HepG2 (cell line): ENCODE measurements around the gene NMNAT3. TPM values are rescaled to one million over a fixed set of nuclear protein-coding genes. Genes with fewer than 3 reads are reported as not detected.

Experiments
- ATAC-seq: fragments of 200-7000 bp; cut with Tn5 transposase; 3 replicates; pipeline ENCODE4 v1.9.1; 2020; ENCODE audit warnings: mild to moderate bottlenecking, moderate library complexity
- BruUV-seq: library from RNA; stranded (reverse); fragments of 400-500 nt; replicated peaks from 2 replicates; lab custom pipeline; 2021; lab: Mats Ljungman, UMichigan
- CTCF ChIA-PET: fragments of 300-600 bp; formaldehyde crosslinking; extraction: SDS; loops from one replicate; lab custom pipeline; 2021; ENCODE audit warnings: low total read pairs, inconsistent platforms, low intra/inter-chr PET ratio; lab: Yijun Ruan, JAX
- POLR2A ChIA-PET: fragments of 350-600 bp; sonication (Branson Sonifier 250); formaldehyde crosslinking; loops from one replicate; lab custom pipeline; 2020; ENCODE audit warnings: antibody characterized with exemption, inconsistent platforms; lab: Yijun Ruan, JAX
- DNase-seq: peaks from one replicate; pipeline ENCODE4 v3.0.0-alpha.2; 2015; ENCODE audit warnings: low spot score
- FAIRE-seq: peaks from 3 replicates; lab custom pipeline; 2011; peaks lifted over from hg19 to GRCh38; lab: Jason Lieb, UNC
- H2AFZ ChIP-seq: one replicate; pipeline ENCODE4 v1.6.1; 2011; ENCODE audit warnings: low read length, inconsistent platforms
- H3K27ac ChIP-seq: fragments of 300-600 bp; 3 replicates; pipeline ENCODE4 v1.8.0; 2011; ENCODE audit warnings: mixed run types, mild to moderate bottlenecking, mixed read lengths, low read length, inconsistent platforms; ENCODE audit not compliant: insufficient read depth; ENCODE audit errors: extremely low read length
- H3K27me3 ChIP-seq, 2 experiments: fragments of 200-600 bp in 1 of 2; 2 replicates in 1 of 2; 3 replicates in 1 of 2; pipeline versions ENCODE4 v1.6.0 to v1.8.0; 2011; ENCODE audit warnings: low read length in 2 of 2, mild to moderate bottlenecking in 2 of 2, moderate library complexity in 2 of 2, inconsistent platforms in 1 of 2; ENCODE audit not compliant: insufficient read depth in 2 of 2, control insufficient read depth in 1 of 2
- H3K36me3 ChIP-seq, 2 experiments: fragments of 200-600 bp in 1 of 2; replicated peaks in 1 of 2; 2 replicates in 1 of 2; 3 replicates in 1 of 2; pipeline versions ENCODE4 v1.5.1 to v1.8.0; 2011; ENCODE audit warnings: low read length in 2 of 2, inconsistent platforms in 1 of 2; ENCODE audit not compliant: insufficient read depth in 2 of 2, control insufficient read depth in 1 of 2
- H3K4me1 ChIP-seq: 2 replicates; pipeline ENCODE4 v1.5.1; 2012; ENCODE audit warnings: low read length, inconsistent platforms; ENCODE audit not compliant: insufficient read depth
- H3K4me2 ChIP-seq: 2 replicates; pipeline ENCODE4 v1.6.0; 2011; ENCODE audit warnings: low read depth, low read length, inconsistent platforms
- H3K4me3 ChIP-seq, 3 experiments: fragments of 200-600 bp in 1 of 3; sonication (generic), shearing (Covaris generic) in 1 of 3; replicated peaks in 1 of 3; 2 replicates each; pipeline ENCODE4 v1.5.1; 2011 to 2016; ENCODE audit warnings: low read length in 3 of 3, inconsistent platforms in 2 of 3, low read depth in 2 of 3, mild to moderate bottlenecking in 2 of 3, control low read depth in 1 of 3, mixed read lengths in 1 of 3; ENCODE audit not compliant: insufficient read depth in 1 of 3
- H3K79me2 ChIP-seq: one replicate; pipeline ENCODE4 v1.6.1; 2011; ENCODE audit warnings: low read length, inconsistent platforms; ENCODE audit not compliant: insufficient read depth
- H3K9ac ChIP-seq: 2 replicates; pipeline ENCODE4 v1.6.0; 2011; ENCODE audit warnings: mild to moderate bottlenecking, low read depth, low read length, inconsistent platforms; ENCODE audit not compliant: insufficient read depth
- H3K9me3 ChIP-seq: 2 replicates; pipeline ENCODE4 v1.5.1; 2012; ENCODE audit warnings: mild to moderate bottlenecking, low read length
- H4K20me1 ChIP-seq: 2 replicates; pipeline ENCODE4 v1.6.0; 2011; ENCODE audit warnings: inconsistent platforms, mild to moderate bottlenecking, low read length, moderate library complexity; ENCODE audit not compliant: insufficient read depth
- ETV5 ChIP-seq: IDR thresholded peaks from 2 replicates; pipeline ENCODE4 v1.6.1; 2018; ENCODE audit warnings: missing biosample characterization, missing genetic modification reagents, inconsistent platforms, borderline replicate concordance
- ETV6 ChIP-seq: sonication (generic); formaldehyde crosslinking; conservative IDR thresholded peaks from 2 replicates; pipeline ENCODE4 v1.4.0; 2020; ENCODE audit warnings: missing genetic modification reagents
- GABPB1 ChIP-seq: IDR thresholded peaks from 2 replicates; pipeline ENCODE4 v1.6.1; 2016; ENCODE audit warnings: mild to moderate bottlenecking, missing genetic modification reagents, moderate library complexity, missing compliant biosample characterization
- NKX3-1 ChIP-seq: sonication (generic); formaldehyde crosslinking; IDR thresholded peaks from 2 replicates; pipeline ENCODE4 v1.5.0; 2020; ENCODE audit warnings: missing genetic modification reagents
- NR2C2 ChIP-seq: sonication (generic); formaldehyde crosslinking; IDR thresholded peaks from 2 replicates; pipeline ENCODE4 v1.4.0; 2020; ENCODE audit warnings: missing genetic modification reagents, mild to moderate bottlenecking, moderate library complexity, borderline replicate concordance
- PAWR ChIP-seq: sonication (generic); formaldehyde crosslinking; IDR thresholded peaks from 2 replicates; pipeline ENCODE4 v1.4.0; 2020; ENCODE audit warnings: missing genetic modification reagents, mild to moderate bottlenecking, borderline replicate concordance
- POLR2AphosphoS5 ChIP-seq: IDR thresholded peaks from 2 replicates; pipeline ENCODE4 v1.6.1; 2012; ENCODE audit warnings: low read depth, low read length
- SMC3 ChIP-seq: IDR thresholded peaks from 2 replicates; pipeline ENCODE4 v1.6.1; 2011; ENCODE audit warnings: low read length, improper control_type of control experiment
- STAG1 ChIP-seq: sonication (generic); formaldehyde crosslinking; IDR thresholded peaks from 2 replicates; pipeline ENCODE4 v1.4.0; 2020; ENCODE audit warnings: missing genetic modification reagents
- TOE1 ChIP-seq: sonication (generic); formaldehyde crosslinking; IDR thresholded peaks from 2 replicates; pipeline ENCODE4 v1.4.0; 2020; ENCODE audit warnings: mild to moderate bottlenecking, missing genetic modification reagents
- ZNF567 ChIP-seq: sonication (generic); formaldehyde crosslinking; IDR thresholded peaks from 2 replicates; pipeline ENCODE4 v1.8.1; 2023; ENCODE audit warnings: mild to moderate bottlenecking, missing genetic modification reagents, borderline replicate concordance
- ZNF569 ChIP-seq: sonication (generic); formaldehyde crosslinking; IDR thresholded peaks from 2 replicates; pipeline ENCODE4 v1.5.0; 2020; ENCODE audit warnings: mild to moderate bottlenecking, missing genetic modification reagents, moderate library complexity, borderline replicate concordance
- ZNF629 ChIP-seq: sonication (generic); formaldehyde crosslinking; conservative IDR thresholded peaks from 2 replicates; pipeline ENCODE4 v1.5.0; 2020; ENCODE audit warnings: missing genetic modification reagents
- ZNF660 ChIP-seq: sonication (generic); formaldehyde crosslinking; IDR thresholded peaks from 2 replicates; pipeline ENCODE4 v1.5.1; 2020; ENCODE audit warnings: mild to moderate bottlenecking, low read depth, missing genetic modification reagents, borderline replicate concordance
- ZNF720 ChIP-seq: sonication (generic); formaldehyde crosslinking; IDR thresholded peaks from 2 replicates; pipeline ENCODE4 v1.4.0; 2020; ENCODE audit warnings: missing genetic modification reagents
- WGBS: methylation state at CpG from one replicate; pipeline ENCODE4 v1.1.6; 2017; ENCODE audit warnings: low lambda C conversion rate; 5-methylcytosine and 5-hydroxymethylcytosine counted together
- in situ Hi-C: cut with HindIII; loops from 2 replicates; pipeline ENCODE4 v1.10.0; 2017; ENCODE audit warnings: low pct_unique_long_range_greater_than_20kb; ENCODE audit not compliant: extremely low pct_ligation_motif_present
- intact Hi-C: fragments of 100-400 bp; cut with micrococcal nuclease; formaldehyde crosslinking; loops from one replicate; pipeline ENCODE4 v1.10.0; 2022; ENCODE audit not compliant: unreplicated experiment
- polyA plus RNA-seq, 8 experiments: library from polyadenylated mRNA; depleted of rRNA in 3 of 8; stranded (reverse) in 7 of 8; unstranded in 1 of 8; fragments of >200 nt; fragmentation: Illumina TruSeq in 4 of 8; extraction: Trizol in 4 of 8; gene quantifications; 2 replicates each; pipeline versions ENCODE4 v1.2.1 to v1.2.3, GENCODE V29; 2011 to 2016; ENCODE audit warnings: low read depth in 4 of 8, missing spikeins in 1 of 8, mixed read lengths in 1 of 8; ENCODE audit not compliant: insufficient read depth in 1 of 8
- total RNA-seq, 5 experiments: library from RNA; depleted of rRNA; stranded (reverse); fragments of >200 nt; fragmentation: Illumina TruSeq; extraction: Trizol; gene quantifications; 2 replicates each; pipeline ENCODE4 v1.2.3, GENCODE V29; 2016; ENCODE audit warnings: low read depth in 1 of 5
- TF ChIP-seq, protein P1 (sequence below): sonication (generic); formaldehyde crosslinking; IDR thresholded peaks from 2 replicates; pipeline ENCODE4 v1.5.1; 2020; ENCODE audit warnings: mild to moderate bottlenecking, moderate library complexity, missing genetic modification reagents
- TF ChIP-seq, protein P2 (sequence below): sonication (generic); formaldehyde crosslinking; IDR thresholded peaks from 2 replicates; pipeline ENCODE4 v1.5.0; 2020; ENCODE audit warnings: mild to moderate bottlenecking, missing genetic modification reagents

The NMNAT3 gene
- total and polyA plus RNA-seq, 2 of the 13 experiments (the other 11 are each of a cell fraction or from before 2014, with no cell fraction given): 6.1 to 7.0 TPM

DNA sequence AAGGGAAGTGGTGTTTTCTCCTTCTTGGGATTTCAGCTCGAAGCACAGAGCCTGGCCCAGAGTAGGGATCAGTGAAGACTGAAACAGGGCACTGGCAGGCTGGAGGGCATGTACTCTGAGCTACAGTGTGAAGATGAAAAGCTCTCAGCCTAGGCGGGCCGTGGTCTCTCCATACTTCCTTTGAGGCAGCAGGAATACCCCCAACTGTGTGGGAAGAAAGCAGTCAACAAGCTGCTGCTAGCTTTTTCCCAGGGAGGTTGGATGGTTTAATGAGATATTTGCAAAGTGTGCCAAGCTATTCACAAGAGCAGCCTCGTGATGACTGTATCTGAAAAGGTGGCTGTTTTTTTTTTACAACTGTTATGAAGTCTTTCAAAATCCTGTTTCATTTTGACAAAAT is 47.2 kb downstream of the NMNAT3 start:
- DNase-seq (no peak), ATAC-seq (no peak), FAIRE-seq (no peak)
- Histone ChIP-seq H3K27ac (no peak overlapping the region), H3K36me3 (no peaks in the 10 kb centered on the region), H3K4me1 (no peaks in the 10 kb centered on the region), H3K79me2 (no peaks in the 10 kb centered on the region), H3K4me3 (no peak overlapping the region), H3K27me3 (no peaks in the 10 kb centered on the region), H3K9ac (no peak overlapping the region), H3K9me3 (no peaks in the 10 kb centered on the region), H4K20me1 (no peaks in the 10 kb centered on the region), H2AFZ (no peak overlapping the region), H3K4me2 (no peak overlapping the region)
- in situ Hi-C loops (no loop called here), intact Hi-C loops (no loop called here)
- WGBS: 65% methylated on average over 4 of the region's 4 CpGs
- TF ChIP-seq ZNF720 (CRISPR knock-in tag): no peak
- TF ChIP-seq NKX3-1 (CRISPR knock-in tag): no peak
- POLR2A ChIA-PET: no interaction called here
- BruUV-seq: no TSS peak
- CTCF ChIA-PET: no interaction called here

DNA sequence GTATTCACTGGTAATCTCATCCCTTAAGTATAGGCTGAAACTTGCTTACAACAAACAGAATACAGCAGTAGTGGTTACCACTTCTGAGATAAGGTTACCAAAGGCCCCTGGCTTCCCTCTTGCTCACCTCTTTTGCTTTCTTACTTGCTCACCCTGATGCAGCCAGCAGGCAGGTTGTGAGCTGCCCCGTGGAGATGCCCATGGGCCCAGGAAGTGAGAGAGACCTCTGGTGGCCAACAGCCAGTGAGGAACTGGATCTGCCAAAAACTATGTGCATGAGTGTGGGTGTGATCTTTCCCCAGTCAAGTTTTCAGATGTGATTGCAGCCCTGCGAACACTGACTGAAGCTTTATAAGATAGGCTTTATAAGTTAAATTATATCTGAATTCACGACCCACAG is 48.7 kb downstream of the NMNAT3 start:
- H3K9me3 ChIP-seq: no peaks in the 10 kb centered on the region
- 52% methylated on average over 2 of the region's 3 CpGs for WGBS
- no peak overlapping the region for H2AFZ ChIP-seq
- no peaks in the 10 kb centered on the region for H3K36me3 ChIP-seq
- H3K79me2 ChIP-seq: no peaks in the 10 kb centered on the region
- H3K27ac ChIP-seq: no peak overlapping the region
- BruUV-seq: no TSS peak
- ATAC-seq: peak; percentile 98
- no peaks in the 10 kb centered on the region for H3K4me1 ChIP-seq
- ChIA-PET POLR2A (no interaction called here), CTCF (interaction anchor here (0.9 kb wide), 1 partner anchor 202 kb away, joined by 3 read pairs; no protein-coding TSS in a partner anchor)
- no peak overlapping the region for H3K9ac ChIP-seq
- intact Hi-C loops: loop anchor here (1.0 kb wide), 1 partner anchor 202 kb away; no protein-coding TSS in a partner anchor
- DNase-seq: peak; percentile 36
- in situ Hi-C loops: no loop called here
- H3K27me3 ChIP-seq: no peaks in the 10 kb centered on the region
- H3K4me3 ChIP-seq: no peak overlapping the region
- no peak overlapping the region for H3K4me2 ChIP-seq
- peak; percentile 34 for FAIRE-seq
- H4K20me1 ChIP-seq: no peaks in the 10 kb centered on the region
- no peak for TF ChIP-seq ETV6 (CRISPR knock-in tag)
- TF ChIP-seq, protein P1, sequence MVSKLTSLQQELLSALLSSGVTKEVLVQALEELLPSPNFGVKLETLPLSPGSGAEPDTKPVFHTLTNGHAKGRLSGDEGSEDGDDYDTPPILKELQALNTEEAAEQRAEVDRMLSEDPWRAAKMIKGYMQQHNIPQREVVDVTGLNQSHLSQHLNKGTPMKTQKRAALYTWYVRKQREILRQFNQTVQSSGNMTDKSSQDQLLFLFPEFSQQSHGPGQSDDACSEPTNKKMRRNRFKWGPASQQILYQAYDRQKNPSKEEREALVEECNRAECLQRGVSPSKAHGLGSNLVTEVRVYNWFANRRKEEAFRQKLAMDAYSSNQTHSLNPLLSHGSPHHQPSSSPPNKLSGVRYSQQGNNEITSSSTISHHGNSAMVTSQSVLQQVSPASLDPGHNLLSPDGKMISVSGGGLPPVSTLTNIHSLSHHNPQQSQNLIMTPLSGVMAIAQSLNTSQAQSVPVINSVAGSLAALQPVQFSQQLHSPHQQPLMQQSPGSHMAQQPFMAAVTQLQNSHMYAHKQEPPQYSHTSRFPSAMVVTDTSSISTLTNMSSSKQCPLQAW (CRISPR knock-in tag): no peak
- TF ChIP-seq TOE1 (CRISPR knock-in tag): no peak
- TF ChIP-seq GABPB1 (CRISPR knock-in tag): 0 out of 2 replicates have a peak, but pooled peaks have one; percentile 23
- no peak for TF ChIP-seq POLR2AphosphoS5
- TF ChIP-seq ZNF569 (CRISPR knock-in tag): no peak
- TF ChIP-seq ZNF660 (CRISPR knock-in tag): no peak
- TF ChIP-seq STAG1 (CRISPR knock-in tag): peak; percentile 59
- no peak for TF ChIP-seq NR2C2
- peak; percentile 73 for TF ChIP-seq ETV5 (CRISPR knock-in tag)
- TF ChIP-seq, protein P2, sequence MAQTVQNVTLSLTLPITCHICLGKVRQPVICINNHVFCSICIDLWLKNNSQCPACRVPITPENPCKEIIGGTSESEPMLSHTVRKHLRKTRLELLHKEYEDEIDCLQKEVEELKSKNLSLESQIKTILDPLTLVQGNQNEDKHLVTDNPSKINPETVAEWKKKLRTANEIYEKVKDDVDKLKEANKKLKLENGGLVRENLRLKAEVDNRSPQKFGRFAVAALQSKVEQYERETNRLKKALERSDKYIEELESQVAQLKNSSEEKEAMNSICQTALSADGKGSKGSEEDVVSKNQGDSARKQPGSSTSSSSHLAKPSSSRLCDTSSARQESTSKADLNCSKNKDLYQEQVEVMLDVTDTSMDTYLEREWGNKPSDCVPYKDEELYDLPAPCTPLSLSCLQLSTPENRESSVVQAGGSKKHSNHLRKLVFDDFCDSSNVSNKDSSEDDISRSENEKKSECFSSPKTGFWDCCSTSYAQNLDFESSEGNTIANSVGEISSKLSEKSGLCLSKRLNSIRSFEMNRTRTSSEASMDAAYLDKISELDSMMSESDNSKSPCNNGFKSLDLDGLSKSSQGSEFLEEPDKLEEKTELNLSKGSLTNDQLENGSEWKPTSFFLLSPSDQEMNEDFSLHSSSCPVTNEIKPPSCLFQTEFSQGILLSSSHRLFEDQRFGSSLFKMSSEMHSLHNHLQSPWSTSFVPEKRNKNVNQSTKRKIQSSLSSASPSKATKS (CRISPR knock-in tag): no peak
- TF ChIP-seq ZNF629: no peak
- no peak for TF ChIP-seq ZNF567
- TF ChIP-seq SMC3: peak; percentile 49; the same call in 1 of the 2 replicates
- no peak for TF ChIP-seq PAWR (CRISPR knock-in tag)
